ENCODE results near the gene GAGE13.
"Not testable (repeated sequence)": the region's sequence is repeated elsewhere in the genome, so short reads cannot be mapped to it uniquely, and the experiment has no call there.

Gene GAGE13

GRCh38 chrX:49330421-49330820 lies 961 bp upstream of the GAGE13 start:
- not testable (repeated sequence) for DNase-seq (ENCODE audit: low read depth in 2 of 2)

GRCh38 chrX:49331841-49332240 lies 459 bp downstream of the GAGE13 start:
- not testable (repeated sequence) for DNase-seq (ENCODE audit: low read depth in 2 of 2)

DNA sequence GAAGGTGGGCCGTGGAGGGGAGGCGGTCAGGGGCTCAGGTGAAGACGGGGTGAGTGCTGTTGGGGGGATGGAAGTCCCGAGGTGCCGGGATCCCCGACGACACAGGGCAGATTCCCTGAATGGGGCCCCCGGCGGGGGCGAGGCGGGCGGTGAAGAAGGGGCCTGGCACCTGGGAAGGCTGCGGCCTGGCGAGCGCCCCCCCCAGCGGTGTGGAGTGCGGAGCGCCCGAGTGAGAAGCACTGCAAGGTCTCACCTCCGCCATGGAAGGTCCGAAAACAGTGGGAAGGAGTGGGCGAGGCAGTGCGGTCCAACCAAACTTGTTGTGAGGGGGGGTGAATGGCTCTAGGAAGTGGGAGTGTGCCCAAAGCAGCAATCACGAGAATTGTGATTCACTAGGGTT lies 10.1 kb downstream of the GAGE13 start:
- not testable (repeated sequence) for DNase-seq (ENCODE audit: low read depth in 2 of 2)

GRCh38 chrX:49344496-49345175 lies 13.3 kb downstream of the GAGE13 start:
- not testable (repeated sequence) for DNase-seq (ENCODE audit: low read depth in 2 of 2)

- DNase-seq (ENCODE audit: low read depth in 2 of 2) = not testable (repeated sequence)
These were observed 14.0 kb downstream of the GAGE13 start for GRCh38 chrX:49345402-49345801.

GRCh38 chrX:49346150-49346549 lies 14.8 kb downstream of the GAGE13 start:
- not testable (repeated sequence) for DNase-seq (ENCODE audit: low read depth in 2 of 2)

All from stimulated activated CD4-positive, alpha-beta T cell treated with anti-CD3 and anti-CD28 coated beads, Interleukin-15, amount 100 ng/mL, for 48 hours (primary cell).